Activated CD4-positive, alpha-beta T cell treated with anti-CD3 and anti-CD28 coated beads, Interleukin-2, amount 10 ng/mL, durations not matched to agents 24 days and 14 days (primary cell): ENCODE data around the gene HSPA2. TPM values are rescaled to one million over a fixed set of nuclear protein-coding genes. Genes with fewer than 3 reads are reported as not detected.

Source experiments
- DNase-seq: peaks from one replicate; pipeline ENCODE4 v3.0.0; 2022
- H3K27ac Mint-ChIP-seq: one replicate; pipeline ENCODE4 v1.8.0; 2022; ENCODE audit warnings: mild to moderate bottlenecking, mixed read lengths
- H3K27me3 Mint-ChIP-seq: one replicate; pipeline ENCODE4 v1.8.0; 2022; ENCODE audit warnings: mixed read lengths
- H3K36me3 Mint-ChIP-seq: one replicate; pipeline ENCODE4 v1.8.0; 2022; ENCODE audit warnings: low read depth, mild to moderate bottlenecking, mixed read lengths
- H3K4me1 Mint-ChIP-seq: one replicate; pipeline ENCODE4 v1.8.0; 2021; ENCODE audit warnings: mixed read lengths
- H3K4me3 Mint-ChIP-seq: one replicate; pipeline ENCODE4 v1.8.0; 2022; ENCODE audit warnings: mild to moderate bottlenecking, moderate library complexity, mixed read lengths
- H3K9me3 Mint-ChIP-seq: one replicate; pipeline ENCODE4 v1.8.0; 2021; ENCODE audit warnings: mixed read lengths
- intact Hi-C: fragments of 100-400 bp; cut with micrococcal nuclease; formaldehyde crosslinking; loops from one replicate; pipeline ENCODE4 v1.15.1; 2023
- total RNA-seq: library from RNA; stranded (reverse); gene quantifications from 2 replicates; pipeline ENCODE4 v1.2.3, GENCODE V29; 2022

Gene HSPA2
- total RNA-seq, 1 donor from 2014 or later = 8.1 TPM

DNA sequence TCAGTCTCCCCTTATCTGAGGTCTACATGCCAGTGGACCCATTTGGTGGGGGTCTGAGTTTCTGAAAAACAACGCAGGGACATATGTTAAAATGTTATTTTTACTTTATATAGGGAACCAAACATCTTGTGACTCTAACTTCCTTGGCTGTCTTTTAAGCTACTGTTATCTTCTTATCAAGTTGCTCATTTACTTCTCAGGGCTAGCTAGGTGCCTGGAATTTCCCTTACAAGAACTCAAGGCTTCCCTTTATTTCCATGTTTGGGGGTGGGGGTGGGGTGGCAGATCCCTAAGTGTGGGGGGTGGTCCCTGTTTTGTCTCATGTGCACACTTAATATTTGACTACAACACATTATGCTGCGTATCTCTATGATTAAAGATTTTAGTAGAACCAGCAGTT lies 40.8 kb downstream of the HSPA2 start:
- no peaks in the 10 kb centered on the region for H3K4me1 Mint-ChIP-seq
- intact Hi-C loops = no loop called here
- no peaks in the 10 kb centered on the region for H3K36me3 Mint-ChIP-seq
- no peak overlapping the region for H3K27ac Mint-ChIP-seq
- DNase-seq = no peak
- H3K27me3 Mint-ChIP-seq = peaks cover 6% of the 10 kb centered on the region
- H3K4me3 Mint-ChIP-seq = no peak overlapping the region
- H3K9me3 Mint-ChIP-seq = no peaks in the 10 kb centered on the region

DNA sequence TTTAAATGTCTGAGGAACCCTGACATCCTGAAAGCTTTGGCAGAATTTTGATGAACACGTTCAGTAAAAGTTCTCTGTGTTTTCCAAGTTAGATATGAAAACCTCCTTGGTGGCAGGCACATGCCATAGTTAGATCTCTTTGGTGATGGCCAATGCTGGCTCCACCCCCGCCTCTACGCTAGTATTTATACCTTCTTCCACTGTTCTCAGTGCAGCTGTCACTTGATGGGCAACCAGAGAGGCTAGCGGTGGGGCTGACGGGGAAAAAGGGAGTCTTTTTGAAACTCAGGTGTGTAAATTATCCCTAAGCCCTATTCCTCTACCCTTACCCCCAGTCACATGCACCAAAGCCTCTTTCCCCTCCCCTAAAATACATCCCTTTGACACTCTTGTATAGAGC lies 41.3 kb downstream of the HSPA2 start:
- H3K9me3 Mint-ChIP-seq = no peaks in the 10 kb centered on the region
- H3K4me1 Mint-ChIP-seq = no peaks in the 10 kb centered on the region
- H3K27ac Mint-ChIP-seq = no peak overlapping the region
- intact Hi-C loops = no loop called here
- no peaks in the 10 kb centered on the region for H3K36me3 Mint-ChIP-seq
- H3K4me3 Mint-ChIP-seq = no peak overlapping the region
- H3K27me3 Mint-ChIP-seq = peaks cover 6% of the 10 kb centered on the region
- no peak for DNase-seq

DNA sequence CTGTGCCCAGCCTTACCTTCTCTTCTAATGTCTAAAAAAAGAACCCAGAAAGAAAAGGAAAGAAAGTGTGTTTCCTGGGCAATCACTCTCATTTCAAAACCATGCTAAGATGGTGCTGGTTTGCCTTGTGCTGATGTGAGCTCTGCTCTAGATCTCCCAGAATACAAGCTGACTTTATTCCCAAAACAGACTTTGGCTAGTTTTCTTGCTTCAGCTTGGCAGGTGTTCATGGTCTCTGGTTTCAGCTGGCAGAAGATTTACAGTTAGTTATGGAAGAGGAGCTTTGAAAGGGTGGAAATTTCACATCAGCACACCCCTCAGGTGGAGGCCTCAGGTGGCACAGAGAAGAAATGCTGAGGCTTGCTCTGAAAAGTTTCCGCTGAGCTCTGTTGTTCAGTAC lies 43.6 kb downstream of the HSPA2 start:
- peaks cover 3% of the 10 kb centered on the region for H3K27me3 Mint-ChIP-seq
- H3K27ac Mint-ChIP-seq = no peak overlapping the region
- intact Hi-C loops = no loop called here
- H3K4me1 Mint-ChIP-seq = no peaks in the 10 kb centered on the region
- no peaks in the 10 kb centered on the region for H3K9me3 Mint-ChIP-seq
- H3K36me3 Mint-ChIP-seq = no peaks in the 10 kb centered on the region
- no peak for DNase-seq
- no peak overlapping the region for H3K4me3 Mint-ChIP-seq

DNA sequence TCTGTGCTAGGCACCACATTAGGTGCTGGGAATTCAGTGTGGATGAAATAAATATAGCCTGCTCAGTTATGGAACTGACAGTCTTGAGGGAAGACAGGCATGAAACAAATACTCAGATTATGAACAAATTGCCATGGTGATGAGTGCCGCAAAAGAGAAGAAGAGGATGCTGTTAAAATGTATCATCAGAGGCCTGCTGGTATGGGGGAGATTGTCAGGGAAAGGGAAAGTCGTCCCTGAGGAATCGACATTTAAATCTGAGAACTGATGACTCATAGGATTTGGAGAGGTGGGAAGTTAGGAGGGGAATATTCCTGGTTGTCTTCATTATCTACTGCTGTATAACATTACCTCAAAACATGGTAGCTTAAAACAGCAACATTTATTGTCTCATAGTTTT lies 51.3 kb downstream of the HSPA2 start:
- Mint-ChIP-seq H3K27ac (no peak overlapping the region), H3K9me3 (no peaks in the 10 kb centered on the region), H3K4me1 (no peaks in the 10 kb centered on the region), H3K27me3 (peaks cover 19% of the 10 kb centered on the region), H3K4me3 (no peak overlapping the region), H3K36me3 (no peaks in the 10 kb centered on the region)
- intact Hi-C loops = no loop called here
- no peak for DNase-seq

Other genes starting within 250 kb of the HSPA2 start
- not detected in 2 replicates for gene ESR2, start 246.4 kb upstream of the HSPA2 start, total RNA-seq
- 246 and 249 TPM in 2 replicates for gene MTHFD1, start 152.4 kb upstream of the HSPA2 start, total RNA-seq
- gene AKAP5, start 75.2 kb upstream of the HSPA2 start, total RNA-seq = 0.90 and 0.98 TPM in 2 replicates
- 21.8 and 22.2 TPM in 2 replicates for gene ZBTB25, start 36.9 kb upstream of the HSPA2 start, total RNA-seq
- gene ZBTB1, start 36.0 kb upstream of the HSPA2 start, total RNA-seq = 45.4 and 46.5 TPM in 2 replicates
- 0.31 and 0.33 TPM in 2 replicates for gene PPP1R36, start 9.2 kb downstream of the HSPA2 start, total RNA-seq
- 3.0 and 3.1 TPM in 2 replicates for gene PLEKHG3, start 163.7 kb downstream of the HSPA2 start, total RNA-seq